K562 (cell line): ENCODE data around the gene UGT2B7. TPM values are rescaled to one million over a fixed set of nuclear protein-coding genes. Genes with fewer than 3 reads are reported as not detected.

Experiments
- ATAC-seq: fragments of 200-7000 bp; cut with Tn5 transposase; 3 replicates; pipeline ENCODE4 v1.9.1; 2020; ENCODE audit warnings: moderate library complexity
- BruUV-seq: library from RNA; stranded (reverse); fragments of 400-500 nt; replicated peaks from 2 replicates; lab custom pipeline; 2021; lab: Mats Ljungman, UMichigan
- CTCF ChIA-PET: fragments of 300-600 bp; formaldehyde crosslinking; extraction: SDS; loops from one replicate; lab custom pipeline; 2021; ENCODE audit warnings: low intra/inter-chr PET ratio; lab: Yijun Ruan, JAX
- POLR2A ChIA-PET: fragments of 300-600, 350-650 bp; sonication (Branson Sonifier 250); formaldehyde crosslinking; extraction: SDS; loops from one replicate; lab custom pipeline; 2021; ENCODE audit warnings: antibody characterized with exemption, inconsistent platforms; lab: Yijun Ruan, JAX
- DNase-seq, 4 experiments: peaks; one replicate each; pipeline versions ENCODE4 v3.0.0 to v3.0.0-alpha.2; 2011 to 2018; ENCODE audit warnings: low spot score in 3 of 4, mixed read lengths in 3 of 4; ENCODE audit errors: extremely low read depth in 1 of 4
- FAIRE-seq: peaks from 2 replicates; lab custom pipeline; 2011; peaks lifted over from hg19 to GRCh38; lab: Jason Lieb, UNC
- H2AFZ ChIP-seq: 2 replicates; pipeline ENCODE4 v1.6.0; 2011; ENCODE audit warnings: low read depth, low read length, control low read depth, inconsistent platforms
- H3K27ac ChIP-seq: fragments of 200-600 bp; 3 replicates; pipeline ENCODE4 v1.8.0; 2011; ENCODE audit warnings: low read depth, mild to moderate bottlenecking, control low read depth, inconsistent platforms, low read length, moderate library complexity, mixed read lengths; ENCODE audit errors: extremely low read depth
- H3K27me3 ChIP-seq, 2 experiments: fragments of 300-600 bp in 1 of 2; 2 replicates in 1 of 2; 3 replicates in 1 of 2; pipeline versions ENCODE4 v1.6.0 to v1.8.0; 2011; ENCODE audit warnings: inconsistent platforms in 2 of 2, low read length in 2 of 2, mild to moderate bottlenecking in 1 of 2, mixed read lengths in 1 of 2, moderate library complexity in 1 of 2; ENCODE audit not compliant: control insufficient read depth in 2 of 2, insufficient read depth in 2 of 2
- H3K36me3 ChIP-seq: fragments of 300-600 bp; 3 replicates; pipeline ENCODE4 v1.8.0; 2011; ENCODE audit warnings: mild to moderate bottlenecking, low read length, inconsistent platforms; ENCODE audit not compliant: control insufficient read depth, insufficient read depth
- H3K4me1 ChIP-seq, 2 experiments: fragments of 200-600 bp in 1 of 2; replicated peaks in 1 of 2; 2 replicates in 1 of 2; 3 replicates in 1 of 2; pipeline versions ENCODE4 v1.5.1 to v1.8.0; 2011; ENCODE audit warnings: inconsistent platforms in 2 of 2, low read length in 2 of 2, mild to moderate bottlenecking in 1 of 2, mixed read lengths in 1 of 2, moderate library complexity in 1 of 2; ENCODE audit not compliant: control insufficient read depth in 2 of 2, insufficient read depth in 2 of 2
- H3K4me2 ChIP-seq: 2 replicates; pipeline ENCODE4 v1.6.1; 2011; ENCODE audit warnings: low read length, control low read depth, inconsistent platforms, mixed read lengths; ENCODE audit not compliant: insufficient read depth
- H3K4me3 ChIP-seq: fragments of 200-600 bp; sonication (generic), shearing (Covaris generic); 2 replicates; pipeline ENCODE4 v1.5.1; 2016; ENCODE audit warnings: control low read depth, inconsistent platforms
- H3K79me2 ChIP-seq: fragments of 200-600 bp; 3 replicates; pipeline ENCODE4 v1.8.0; 2011; ENCODE audit warnings: low read length, inconsistent platforms; ENCODE audit not compliant: control insufficient read depth, insufficient read depth
- H3K9ac ChIP-seq, 2 experiments: 2 replicates each; pipeline versions ENCODE4 v1.6.0 to v1.6.1; 2011; ENCODE audit warnings: low read depth in 2 of 2, low read length in 2 of 2, control low read depth in 1 of 2, inconsistent platforms in 1 of 2, mild to moderate bottlenecking in 1 of 2, mixed read lengths in 1 of 2; ENCODE audit not compliant: insufficient read depth in 1 of 2
- H3K9me1 ChIP-seq: one replicate; pipeline ENCODE4 v1.6.0; 2011; ENCODE audit warnings: inconsistent platforms, mild to moderate bottlenecking, low read length, moderate library complexity; ENCODE audit not compliant: control insufficient read depth, insufficient read depth
- H3K9me3 ChIP-seq: replicated peaks from 2 replicates; pipeline ENCODE4 v1.5.1; 2011; ENCODE audit warnings: low read depth, low read length, inconsistent platforms; ENCODE audit not compliant: control insufficient read depth, insufficient read depth
- H4K20me1 ChIP-seq: replicated peaks from 2 replicates; pipeline ENCODE4 v1.6.1; 2011; ENCODE audit warnings: low read length, inconsistent platforms, mixed read lengths; ENCODE audit not compliant: control insufficient read depth, insufficient read depth
- CREB3L1 ChIP-seq: fragments of 450-650 bp; IDR thresholded peaks from 2 replicates; pipeline ENCODE4 v1.6.1; 2014; ENCODE audit warnings: low read depth, mild to moderate bottlenecking, moderate library complexity, borderline replicate concordance
- HDAC6 ChIP-seq: IDR thresholded peaks from 2 replicates; pipeline ENCODE4 v1.6.1; 2012; ENCODE audit warnings: low read depth, mild to moderate bottlenecking, control low read depth, inconsistent platforms, low read length, moderate library complexity
- NFXL1 ChIP-seq: fragments of 450-650 bp; formaldehyde crosslinking; IDR thresholded peaks from 2 replicates; pipeline ENCODE4 v1.4.0; 2021; ENCODE audit warnings: mild to moderate bottlenecking
- PTTG1 ChIP-seq: fragments of 450-650 bp; IDR thresholded peaks from 2 replicates; pipeline ENCODE4 v1.6.1; 2016; ENCODE audit warnings: low read depth, mild to moderate bottlenecking, missing genetic modification characterization, missing compliant biosample characterization
- SUPT5H ChIP-seq: fragments of 450-650 bp; IDR thresholded peaks from 2 replicates; pipeline ENCODE4 v1.6.1; 2016
- ZHX1 ChIP-seq: fragments of 150-350 bp; conservative IDR thresholded peaks from 2 replicates; pipeline ENCODE4 v1.6.1; 2014; ENCODE audit warnings: low read length
- ZNF398 ChIP-seq: fragments of 250-450 bp; sonication (Bioruptor Pico); IDR thresholded peaks from 2 replicates; pipeline ENCODE4 v1.8.0; 2021; ENCODE audit warnings: moderate library complexity, mild to moderate bottlenecking, inconsistent platforms
- ZNF668 ChIP-seq: fragments of 250-450 bp; sonication (Bioruptor Pico); IDR thresholded peaks from 2 replicates; pipeline ENCODE4 v1.8.0; 2022; ENCODE audit warnings: mild to moderate bottlenecking, inconsistent platforms
- ZNF764 ChIP-seq: fragments of 250-450 bp; sonication (Bioruptor Pico); IDR thresholded peaks from 2 replicates; pipeline ENCODE4 v1.4.0; 2020; ENCODE audit warnings: low read depth, mild to moderate bottlenecking, moderate library complexity
- in situ Hi-C: fragments of 300-500 bp; cut with MboI; formaldehyde crosslinking; loops from 4 replicates; pipeline ENCODE4 v1.15.0; 2018; ENCODE audit warnings: inconsistent platforms, mixed read lengths
- intact Hi-C: fragments of 100-400 bp; cut with micrococcal nuclease; formaldehyde crosslinking; loops from 2 replicates; pipeline ENCODE4 v1.14.2; 2022
- polyA plus RNA-seq, 8 experiments: library from polyadenylated mRNA; depleted of rRNA in 4 of 8; stranded (reverse) in 5 of 8; unstranded in 3 of 8; fragments of >200 nt; fragmentation: Nextera tagmentation in 2 of 8; fragmentation: Illumina TruSeq in 1 of 8; extraction: Ambion mirVana in 2 of 8; extraction: Trizol in 1 of 8; gene quantifications; 2 replicates each; pipeline versions ENCODE4 v1.2.1 to v1.2.3, GENCODE V29; 2011 to 2014; ENCODE audit warnings: inconsistent platforms in 1 of 8, missing spikeins in 1 of 8
- total RNA-seq, 7 experiments: library from RNA; depleted of rRNA in 6 of 7; stranded (reverse); fragments of >200 nt in 6 of 7; fragmentation: Illumina TruSeq in 2 of 7; extraction: Trizol in 2 of 7; gene quantifications; 2 replicates each; pipeline versions ENCODE4 v1.2.1 to v1.2.3, GENCODE V29; 2011 to 2021; ENCODE audit warnings: low replicate concordance in 1 of 7

The UGT2B7 gene
- total and polyA plus RNA-seq, 9 of the 15 experiments (the other 6 are each of a cell fraction or from before 2014, with no cell fraction given) = 0.04 to 0.18 (median 0.14) TPM; not detected in 5

GRCh38 chr4:69126024-69126423 lies 29.8 kb downstream of the UGT2B7 start:
- FAIRE-seq = no peak
- POLR2A ChIA-PET = no interaction called here

GRCh38 chr4:69133993-69134392 lies 37.7 kb downstream of the UGT2B7 start:
- Histone ChIP-seq H3K27me3 (no peaks in the 10 kb centered on the region), H4K20me1 (no peaks in the 10 kb centered on the region), H3K4me2 (no peak overlapping the region), H3K36me3 (no peaks in the 10 kb centered on the region), H2AFZ (no peak overlapping the region), H3K4me3 (no peak overlapping the region), H3K27ac (no peak overlapping the region), H3K9me1 (no peaks in the 10 kb centered on the region), H3K4me1 (no peaks in the 10 kb centered on the region), H3K9me3 (no peaks in the 10 kb centered on the region), H3K79me2 (no peaks in the 10 kb centered on the region), H3K9ac (no peak overlapping the region)
- CTCF ChIA-PET = no interaction called here
- BruUV-seq = no TSS peak
- in situ Hi-C loops (no loop called here), intact Hi-C loops (no loop called here)
- POLR2A ChIA-PET = no interaction called here
- DNase-seq (no peak), ATAC-seq (no peak), FAIRE-seq (no peak)
- no peak for TF ChIP-seq ZHX1
- TF ChIP-seq ZNF668 = no peak
- no peak for TF ChIP-seq ZNF398 (CRISPR knock-in tag)
- TF ChIP-seq NFXL1 (CRISPR knock-in tag) = no peak
- TF ChIP-seq PTTG1 (tag) = no peak
- TF ChIP-seq SUPT5H = no peak
- TF ChIP-seq HDAC6 = no peak
- TF ChIP-seq ZNF764 (CRISPR knock-in tag) = no peak

More at GRCh38 chr4:69126024-69126423, 29.8 kb downstream of the UGT2B7 start:
- no peak overlapping the region for H3K4me2 ChIP-seq
- no peak for DNase-seq
- no peaks in the 10 kb centered on the region for H3K9me1 ChIP-seq
- H3K27ac ChIP-seq = no peak overlapping the region
- CTCF ChIA-PET = interaction anchor here (0.6 kb wide), 1 partner anchor 44 kb away, joined by 3 read pairs; no protein-coding TSS in a partner anchor
- no peaks in the 10 kb centered on the region for H3K4me1 ChIP-seq
- no peak for ATAC-seq
- no peak overlapping the region for H3K4me3 ChIP-seq
- no peak for TF ChIP-seq CREB3L1
- H3K79me2 ChIP-seq = no peaks in the 10 kb centered on the region
- BruUV-seq = no TSS peak
- no peak overlapping the region for H2AFZ ChIP-seq
- no peaks in the 10 kb centered on the region; the same call in none of the 2 replicates for H3K9me3 ChIP-seq
- H3K36me3 ChIP-seq = no peaks in the 10 kb centered on the region
- in situ Hi-C loops (no loop called here), intact Hi-C loops (loop anchor here (2.0 kb wide), 1 partner anchor 243 kb away; no protein-coding TSS in a partner anchor)
- H3K27me3 ChIP-seq = no peaks in the 10 kb centered on the region
- H4K20me1 ChIP-seq = no peaks in the 10 kb centered on the region
- no peak overlapping the region for H3K9ac ChIP-seq
